A549 (cell line): ENCODE data around the gene WDR13.
"Not testable (repeated sequence)": the region's sequence is repeated elsewhere in the genome, so short reads cannot be mapped to it uniquely, and the experiment has no call there.

Experiments
- BCL3 ChIP-seq: fragments of >200 bp; sonication (Bioruptor Twin); formaldehyde crosslinking; IDR thresholded peaks from 3 replicates; pipeline ENCODE4 v1.6.1; 2016
- CBX2 ChIP-seq: fragments of 200-600 bp; sonication (generic); IDR thresholded peaks from 2 replicates; pipeline ENCODE4 v1.6.1; 2016; ENCODE audit warnings: low read depth, mild to moderate bottlenecking, borderline replicate concordance
- EP300 ChIP-seq, 2 experiments: fragments of >200 bp; sonication (Bioruptor Twin); formaldehyde crosslinking; IDR thresholded peaks; 2 replicates in 1 of 2; 3 replicates in 1 of 2; pipeline ENCODE4 v1.6.1; 2016 to 2017
- POLR2A ChIP-seq: IDR thresholded peaks from 2 replicates; pipeline ENCODE4 v1.6.1; 2012; ENCODE audit warnings: mild to moderate bottlenecking, low read length
- RAD21 ChIP-seq, 2 experiments: fragments of >200 bp in 1 of 2; sonication (Bioruptor Twin) in 1 of 2; formaldehyde crosslinking in 1 of 2; IDR thresholded peaks in 1 of 2; conservative IDR thresholded peaks in 1 of 2; 2 replicates in 1 of 2; 3 replicates in 1 of 2; pipeline ENCODE4 v1.6.1; 2012 to 2018; ENCODE audit warnings: inconsistent platforms in 1 of 2
- RNF2 ChIP-seq: fragments of 200-600 bp; sonication (generic); IDR thresholded peaks from 2 replicates; pipeline ENCODE4 v1.6.1; 2016; ENCODE audit warnings: low read depth, mild to moderate bottlenecking, antibody characterized with exemption, moderate library complexity, borderline replicate concordance
- SREBF2 ChIP-seq: fragments of 450-650 bp; IDR thresholded peaks from 2 replicates; pipeline ENCODE4 v1.6.1; 2014; ENCODE audit warnings: mild to moderate bottlenecking, moderate library complexity
- TF ChIP-seq, protein P1 (sequence below): fragments of >200 bp; sonication (Bioruptor Twin); formaldehyde crosslinking; IDR thresholded peaks from 3 replicates; pipeline ENCODE4 v1.5.1; 2016

- TF ChIP-seq, protein P1, sequence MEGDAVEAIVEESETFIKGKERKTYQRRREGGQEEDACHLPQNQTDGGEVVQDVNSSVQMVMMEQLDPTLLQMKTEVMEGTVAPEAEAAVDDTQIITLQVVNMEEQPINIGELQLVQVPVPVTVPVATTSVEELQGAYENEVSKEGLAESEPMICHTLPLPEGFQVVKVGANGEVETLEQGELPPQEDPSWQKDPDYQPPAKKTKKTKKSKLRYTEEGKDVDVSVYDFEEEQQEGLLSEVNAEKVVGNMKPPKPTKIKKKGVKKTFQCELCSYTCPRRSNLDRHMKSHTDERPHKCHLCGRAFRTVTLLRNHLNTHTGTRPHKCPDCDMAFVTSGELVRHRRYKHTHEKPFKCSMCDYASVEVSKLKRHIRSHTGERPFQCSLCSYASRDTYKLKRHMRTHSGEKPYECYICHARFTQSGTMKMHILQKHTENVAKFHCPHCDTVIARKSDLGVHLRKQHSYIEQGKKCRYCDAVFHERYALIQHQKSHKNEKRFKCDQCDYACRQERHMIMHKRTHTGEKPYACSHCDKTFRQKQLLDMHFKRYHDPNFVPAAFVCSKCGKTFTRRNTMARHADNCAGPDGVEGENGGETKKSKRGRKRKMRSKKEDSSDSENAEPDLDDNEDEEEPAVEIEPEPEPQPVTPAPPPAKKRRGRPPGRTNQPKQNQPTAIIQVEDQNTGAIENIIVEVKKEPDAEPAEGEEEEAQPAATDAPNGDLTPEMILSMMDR = not testable (repeated sequence)
- TF ChIP-seq POLR2A; EP300 (IDR thresholded peaks at IDR 0.05); CBX2; BCL3; RNF2; SREBF2; RAD21 (conservative IDR thresholded peaks at IDR 0.05 in 1 of 2, IDR thresholded peaks at IDR 0.05 in 1 of 2): not testable (repeated sequence)
Observed at GRCh38 chrX:48654746-48655145, 57.5 kb downstream of the WDR13 start.
